Placental pericyte (primary cell): ENCODE measurements around the gene PSENEN. TPM values are rescaled to one million over a fixed set of nuclear protein-coding genes. Genes with fewer than 3 reads are reported as not detected.

Source experiments
- total RNA-seq: library from RNA; depleted of rRNA; stranded (reverse); fragments of >200 nt; gene quantifications from 2 replicates; pipeline ENCODE4 v1.2.3, GENCODE V29; 2012

The PSENEN gene, protein sequence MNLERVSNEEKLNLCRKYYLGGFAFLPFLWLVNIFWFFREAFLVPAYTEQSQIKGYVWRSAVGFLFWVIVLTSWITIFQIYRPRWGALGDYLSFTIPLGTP
- total RNA-seq, result 10.9 and 12.0 TPM in 2 replicates

DNA sequence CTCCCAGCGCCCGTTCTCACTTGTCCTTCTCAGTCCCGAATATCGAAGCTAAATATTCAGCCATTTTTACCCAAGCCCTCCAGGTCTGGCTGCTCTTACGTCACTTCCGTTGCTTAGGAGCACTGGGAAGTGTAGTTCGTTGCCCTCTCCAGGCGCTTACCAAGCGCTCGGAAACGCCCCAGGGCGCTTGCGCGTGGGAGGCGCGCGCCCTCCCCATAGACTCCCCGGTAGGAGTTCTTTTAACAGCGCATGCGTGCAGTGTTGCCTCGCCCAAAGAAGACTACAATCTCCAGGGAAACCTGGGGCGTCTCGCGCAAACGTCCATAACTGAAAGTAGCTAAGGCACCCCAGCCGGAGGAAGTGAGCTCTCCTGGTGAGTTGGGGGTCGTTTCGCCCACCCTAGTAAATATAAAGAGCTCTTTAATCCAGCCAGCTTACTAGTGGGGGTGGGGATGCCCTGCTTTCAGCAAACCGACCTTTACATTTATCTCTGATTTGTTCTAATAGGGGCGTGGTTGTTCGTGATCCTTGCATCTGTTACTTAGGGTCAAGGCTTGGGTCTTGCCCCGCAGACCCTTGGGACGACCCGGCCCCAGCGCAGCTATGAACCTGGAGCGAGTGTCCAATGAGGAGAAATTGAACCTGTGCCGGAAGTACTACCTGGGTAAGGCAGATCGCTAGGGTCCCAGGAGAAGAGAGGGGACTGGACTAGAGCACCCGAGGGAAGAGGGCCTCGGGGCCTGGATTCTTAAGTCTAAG, at the start of gene PSENEN, which contains the start of gene U2AF1L4:
Gene PSENEN (plus strand): TSS at position 324 of the 759 bp plus-strand sequence. CDS start 280 bp downstream, at position 604.
Gene U2AF1L4 (minus strand): TSS at position 91 of the 759 bp plus-strand sequence. CDS start 27 bp downstream, at position 64.

DNA sequence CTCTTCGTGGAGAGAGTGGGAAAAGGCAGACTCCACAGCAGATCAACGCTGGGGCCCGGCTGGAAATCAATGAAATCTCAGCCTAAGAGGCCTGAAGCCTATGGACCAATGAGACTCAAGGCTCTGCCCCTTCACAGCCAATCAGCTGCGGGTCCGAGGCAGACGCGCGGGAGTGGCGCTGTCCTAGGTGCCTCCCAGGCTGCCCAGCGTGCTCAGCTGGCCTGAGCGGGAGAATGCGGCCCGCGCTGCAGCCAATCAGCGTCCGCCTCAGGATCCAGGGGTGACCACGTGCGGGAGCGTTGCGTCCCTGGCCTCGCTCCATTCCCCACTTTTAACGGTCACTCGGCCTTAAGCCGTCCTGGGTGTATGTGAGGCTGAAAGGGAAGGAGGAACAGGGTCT, 41.2 kb upstream of the PSENEN start, which contains the start of gene ZBTB32:
Gene ZBTB32 (plus strand): TSS at position 341 of the 400 bp plus-strand sequence. CDS start 10,069 bp downstream, outside the sequence.

DNA sequence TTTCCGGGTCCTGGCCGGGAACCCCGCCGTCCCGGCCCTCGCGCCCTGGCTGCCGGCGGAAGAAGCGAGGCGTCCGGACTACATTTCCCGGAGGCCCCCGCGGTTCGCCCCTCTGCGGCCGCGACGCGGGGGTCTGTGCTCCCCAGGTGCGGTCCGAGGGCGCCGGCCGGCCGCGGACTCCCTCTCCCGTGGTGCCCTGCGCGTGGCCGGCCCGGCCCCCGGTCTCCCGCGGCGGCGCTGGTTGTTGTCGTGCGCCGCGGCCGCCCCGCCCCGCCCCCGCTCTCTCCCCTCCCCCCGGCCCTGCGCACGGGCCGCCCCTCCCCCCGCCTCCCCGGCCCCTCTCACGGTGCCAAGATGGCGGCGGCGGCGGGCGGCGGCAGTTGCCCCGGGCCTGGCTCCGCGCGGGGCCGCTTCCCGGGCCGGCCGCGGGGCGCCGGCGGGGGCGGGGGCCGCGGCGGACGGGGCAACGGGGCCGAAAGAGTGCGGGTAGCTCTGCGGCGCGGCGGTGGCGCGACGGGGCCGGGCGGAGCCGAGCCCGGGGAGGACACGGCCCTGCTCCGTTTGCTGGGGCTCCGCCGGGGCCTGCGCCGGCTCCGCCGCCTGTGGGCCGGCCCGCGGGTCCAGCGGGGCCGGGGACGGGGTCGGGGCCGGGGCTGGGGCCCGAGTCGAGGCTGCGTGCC, 27.6 kb upstream of the PSENEN start, which contains the start of gene KMT2B:
Gene KMT2B (plus strand): TSS at position 339 of the 680 bp plus-strand sequence. CDS start 16 bp downstream, at position 355.

DNA sequence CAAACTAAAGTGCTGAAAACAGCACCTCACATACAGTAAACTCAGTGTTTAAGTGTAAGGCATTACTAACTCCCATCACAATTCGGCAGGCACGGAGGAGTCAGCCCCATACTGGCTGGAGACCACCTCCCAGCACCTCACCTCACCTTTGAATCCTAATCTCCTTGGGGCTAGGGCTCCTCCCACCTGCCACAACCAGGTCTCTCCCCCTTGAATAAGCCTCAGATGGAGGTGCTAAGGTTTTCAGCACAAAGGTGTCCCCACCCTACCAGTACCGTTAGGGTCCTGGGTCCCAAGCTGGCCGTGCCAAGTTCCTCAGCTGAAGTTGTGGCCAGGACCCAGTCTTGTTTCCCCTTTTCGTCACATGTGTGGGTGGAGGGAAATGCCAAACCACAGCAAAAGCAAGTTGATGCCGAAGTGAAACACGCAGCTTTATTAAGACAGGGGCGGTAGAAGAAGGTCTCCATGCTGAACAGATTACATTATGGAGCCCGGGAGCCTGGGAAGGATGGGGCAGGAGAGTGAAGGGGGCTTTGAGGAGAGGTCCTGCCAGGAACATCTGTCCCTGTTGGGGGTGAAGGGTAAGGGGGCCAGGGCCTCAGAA, 3.2 kb upstream of the PSENEN start, which contains the start of gene IGFLR1:
Gene IGFLR1 (minus strand): TSS at position 332 of the 604 bp plus-strand sequence. CDS start 1,272 bp downstream, outside the sequence.

DNA sequence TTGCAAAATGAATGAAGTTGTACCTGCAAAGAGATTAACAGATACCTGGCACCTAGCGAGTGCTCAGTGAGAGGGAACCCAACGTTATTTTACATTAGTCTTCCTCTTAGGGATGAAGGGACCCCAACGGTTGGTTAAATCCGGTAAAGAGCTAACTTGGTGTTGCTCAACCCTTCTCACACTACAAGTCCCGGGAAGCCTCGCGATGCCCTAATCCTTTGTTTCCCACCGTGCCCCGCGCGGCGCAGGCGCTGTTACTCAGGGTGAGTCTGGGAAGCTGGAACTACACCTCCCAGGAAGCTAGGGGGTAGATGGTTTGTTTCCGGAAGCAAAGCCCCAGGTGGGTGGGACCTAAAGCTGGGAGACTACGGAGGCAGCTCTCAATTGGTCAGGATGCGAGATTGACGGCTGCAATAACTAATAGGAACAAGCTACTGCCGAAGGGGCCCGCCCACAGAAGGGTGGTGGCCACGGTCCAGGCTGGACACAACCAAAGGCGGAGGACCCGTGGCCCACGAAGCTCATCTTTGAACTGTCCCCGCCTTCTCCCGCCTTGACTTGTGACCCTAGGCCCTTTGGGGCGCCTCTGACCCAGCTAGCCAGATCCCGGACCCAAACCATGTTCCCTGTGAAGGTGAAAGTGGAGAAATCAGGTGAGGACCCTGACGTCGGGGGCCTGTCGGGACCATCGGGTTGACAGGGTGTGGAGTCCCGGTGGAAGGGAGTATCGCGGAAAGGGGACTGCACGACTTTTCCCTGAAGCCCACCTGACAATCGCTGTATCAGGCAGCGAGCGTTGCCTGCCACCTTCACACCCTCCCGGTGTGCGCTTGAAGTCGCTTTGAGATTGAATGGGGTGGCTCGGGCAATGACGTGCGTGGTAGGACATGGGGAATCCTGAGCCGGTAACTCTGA, 2.9 kb downstream of the PSENEN start, which contains the start of gene LIN37:
Gene LIN37 (plus strand): TSS at position 471 of the 915 bp plus-strand sequence. CDS start 149 bp downstream, at position 620.

DNA sequence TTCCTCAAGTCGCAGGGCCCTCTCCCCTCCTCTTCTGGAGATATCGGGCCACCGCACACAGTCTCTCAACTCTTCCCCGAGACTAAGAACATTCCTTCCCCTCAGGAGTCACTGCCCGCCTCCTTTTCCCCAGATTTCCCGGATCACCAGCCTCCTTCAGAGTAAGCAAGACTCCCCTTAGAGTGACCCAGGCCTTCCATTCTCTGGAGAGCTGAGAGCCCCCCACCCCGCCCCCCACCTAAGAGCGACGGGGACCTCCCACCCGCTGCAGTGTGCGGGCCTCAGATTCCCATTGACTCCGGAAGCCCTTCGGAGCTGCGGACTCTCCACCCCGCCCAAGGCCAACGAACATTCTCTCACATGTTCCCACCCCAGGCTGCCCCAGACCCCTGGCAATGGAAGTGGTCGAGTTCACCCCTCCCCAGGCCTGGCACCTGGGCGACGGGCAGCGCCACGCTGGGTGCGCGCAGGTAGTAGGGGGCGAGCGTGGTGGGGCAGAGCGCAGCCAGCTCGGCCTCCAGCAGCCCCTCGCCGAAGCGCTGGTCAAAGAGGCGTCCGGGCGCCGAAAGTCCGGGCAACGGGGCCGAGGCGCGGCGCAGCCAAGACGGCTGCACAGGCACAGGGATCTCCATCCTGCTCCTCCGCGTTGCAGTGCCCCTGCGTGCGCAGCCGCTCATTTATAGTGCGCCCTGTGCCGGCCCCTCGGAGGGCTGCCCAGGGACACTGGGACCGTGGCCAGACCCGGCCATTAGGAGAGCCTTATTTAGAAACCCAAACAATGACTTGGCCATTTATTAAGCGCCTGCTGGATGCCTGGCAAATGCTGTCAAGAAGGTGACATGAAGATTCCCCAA, 11.2 kb downstream of the PSENEN start, which contains the start of gene HSPB6:
Gene HSPB6 (minus strand): TSS at position 653 of the 854 bp plus-strand sequence. CDS start 21 bp downstream, at position 632.

DNA sequence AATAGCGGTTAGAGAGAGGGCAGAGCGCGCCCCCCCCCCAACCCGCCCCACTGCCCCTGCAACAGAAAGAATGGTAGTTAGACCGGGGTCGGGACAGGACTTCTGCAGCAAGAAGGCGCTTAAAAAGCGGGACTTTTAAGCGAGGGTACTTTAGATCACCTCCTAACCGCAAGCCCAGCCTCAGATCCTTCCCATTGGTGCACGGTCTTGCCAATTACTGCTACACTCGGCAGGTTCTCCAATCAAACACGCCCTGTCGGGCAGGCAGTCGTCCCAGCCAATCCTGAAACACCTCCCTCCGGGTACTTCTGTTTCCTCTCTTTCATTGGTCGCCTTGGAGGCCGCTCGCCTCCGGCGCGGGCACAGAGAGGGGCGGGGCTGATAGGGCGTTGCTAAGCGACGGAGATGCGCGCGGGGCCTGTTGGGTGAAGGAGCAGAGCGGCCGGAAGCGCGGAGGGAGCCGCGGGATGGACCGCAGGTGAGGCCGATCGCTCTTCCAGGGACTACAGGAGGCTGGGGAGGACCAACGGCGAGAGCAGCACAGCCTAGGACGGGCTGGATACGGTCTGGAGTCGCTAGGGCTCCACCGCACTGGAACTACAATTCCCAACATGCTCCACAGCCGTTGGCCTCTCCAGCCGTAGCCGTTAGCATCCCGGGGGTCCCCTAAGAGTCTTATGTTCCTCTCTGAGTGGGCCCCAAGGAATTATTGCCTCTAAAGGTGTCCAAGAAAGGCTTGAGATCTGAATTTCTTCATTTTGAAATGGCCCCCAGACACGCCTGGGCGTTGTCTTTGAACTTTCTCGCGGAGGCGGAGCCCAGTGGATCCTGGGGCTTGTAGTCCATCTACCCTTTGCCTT, 12.5 kb downstream of the PSENEN start, which contains the start of gene PROSER3:
Gene PROSER3 (plus strand): TSS at position 428 of the 860 bp plus-strand sequence. CDS start 40 bp downstream, at position 468.

DNA sequence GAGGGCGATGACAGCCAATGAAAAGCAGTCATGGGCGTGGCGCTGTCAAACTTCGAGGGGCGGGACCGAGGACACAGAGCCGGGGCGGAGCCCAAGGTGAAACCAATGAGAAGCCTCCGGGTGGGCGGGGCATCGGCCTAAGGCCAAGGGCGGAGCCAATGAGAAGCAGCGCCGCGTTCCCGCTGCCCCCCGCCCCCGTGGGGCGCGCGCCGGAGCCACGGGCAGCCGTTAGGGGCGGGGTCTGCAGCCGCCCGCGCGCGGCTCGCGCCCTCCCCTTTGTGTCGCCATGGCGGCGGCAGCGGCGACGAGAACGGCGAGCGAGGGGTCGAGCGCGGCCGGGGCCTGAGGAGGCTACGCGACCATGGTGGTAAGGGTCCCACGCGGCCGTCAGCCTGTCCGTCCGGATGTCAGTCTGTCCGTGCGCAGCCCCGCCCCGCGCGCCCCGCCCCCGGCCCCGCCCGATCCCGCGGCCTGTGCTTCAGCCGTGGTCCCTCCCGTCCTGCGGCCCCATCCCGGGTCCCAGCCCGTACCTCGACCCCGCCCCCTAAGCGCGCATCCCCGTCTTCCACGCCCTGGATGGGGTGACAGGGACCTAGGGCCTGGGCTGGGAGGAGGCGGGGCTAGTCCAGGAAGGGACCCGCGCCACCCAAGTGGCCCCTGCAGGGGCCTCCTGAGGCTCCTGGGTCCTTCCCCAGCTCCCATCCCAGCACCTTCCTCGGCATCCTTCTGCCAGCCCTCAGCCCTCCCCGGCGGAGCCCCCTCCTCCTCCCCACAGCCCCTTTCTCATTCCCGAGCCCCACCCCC, 30.0 kb downstream of the PSENEN start, which contains the start of gene ARHGAP33:
Gene ARHGAP33 (plus strand): TSS at position 267 of the 804 bp plus-strand sequence. CDS start 95 bp downstream, at position 362.

Other genes starting within 250 kb of the PSENEN start
- 0.14 and 0.22 TPM in 2 replicates for gene DMKN, start 232.0 kb upstream of the PSENEN start, total RNA-seq
- 0.14 TPM in 1 of 2 replicates, not detected in the other for gene SBSN, start 217.3 kb upstream of the PSENEN start, total RNA-seq
- gene GAPDHS, start 212.2 kb upstream of the PSENEN start, total RNA-seq, result not detected in 2 replicates
- 64.1 and 66.6 TPM in 2 replicates for gene TMEM147, start 200.0 kb upstream of the PSENEN start, total RNA-seq
- not detected in 2 replicates for gene ATP4A, start 182.0 kb upstream of the PSENEN start, total RNA-seq
- gene PMIS2, start 159.5 kb upstream of the PSENEN start, total RNA-seq, result not detected in 2 replicates
- 2.2 and 14.2 TPM in 2 replicates for gene HAUS5, start 132.9 kb upstream of the PSENEN start, total RNA-seq
- gene RBM42, start 116.6 kb upstream of the PSENEN start, total RNA-seq, result 74.6 and 76.2 TPM in 2 replicates
- gene ETV2, start 103.9 kb upstream of the PSENEN start, total RNA-seq, result 0.29 TPM in 1 of 2 replicates, not detected in the other
- 212 and 274 TPM in 2 replicates for gene COX6B1, start 97.3 kb upstream of the PSENEN start, total RNA-seq
- gene UPK1A, start 79.1 kb upstream of the PSENEN start, total RNA-seq, result not detected in 2 replicates
- not detected in 2 replicates for gene ZBTB32, start 41.1 kb upstream of the PSENEN start, total RNA-seq
- gene KMT2B, start 27.6 kb upstream of the PSENEN start, total RNA-seq, result 10.0 and 14.7 TPM in 2 replicates
- 0.66 and 1.9 TPM in 2 replicates for gene IGFLR1, start 3.2 kb upstream of the PSENEN start, total RNA-seq
- 5.3 and 15.3 TPM in 2 replicates for gene U2AF1L4, start 233 bp upstream of the PSENEN start, total RNA-seq
- 17.9 and 29.1 TPM in 2 replicates for gene LIN37, start 2.9 kb downstream of the PSENEN start, total RNA-seq
- gene HSPB6, start 11.4 kb downstream of the PSENEN start, total RNA-seq, result 11.6 and 22.3 TPM in 2 replicates
- gene PROSER3, start 12.5 kb downstream of the PSENEN start, total RNA-seq, result 10.9 and 17.6 TPM in 2 replicates
- gene ARHGAP33, start 29.9 kb downstream of the PSENEN start, total RNA-seq, result 2.2 and 5.0 TPM in 2 replicates
- gene PRODH2, start 67.2 kb downstream of the PSENEN start, total RNA-seq, result not detected in 2 replicates
- not detected in 2 replicates for gene NPHS1, start 106.9 kb downstream of the PSENEN start, total RNA-seq
- not detected in 2 replicates for gene KIRREL2, start 111.3 kb downstream of the PSENEN start, total RNA-seq
- gene APLP1, start 122.9 kb downstream of the PSENEN start, total RNA-seq, result 2.0 and 2.1 TPM in 2 replicates
- gene NFKBID, start 154.9 kb downstream of the PSENEN start, total RNA-seq, result 5.3 and 6.4 TPM in 2 replicates
- gene HCST, start 156.9 kb downstream of the PSENEN start, total RNA-seq, result 0.44 and 0.86 TPM in 2 replicates
- not detected in 2 replicates for gene TYROBP, start 162.6 kb downstream of the PSENEN start, total RNA-seq
- gene LRFN3, start 190.7 kb downstream of the PSENEN start, total RNA-seq, result 5.3 and 7.2 TPM in 2 replicates
- gene SDHAF1, start 249.5 kb downstream of the PSENEN start, total RNA-seq, result 12.0 and 17.3 TPM in 2 replicates